Dedifferentiated amniotic fluid mesenchymal stem cell (primary cell): Measurements from ENCODE around the gene CDKL4.
"Not testable (repeated sequence)": the region's sequence is repeated elsewhere in the genome, so short reads cannot be mapped to it uniquely, and the experiment has no call there.

Experiments
- DNase-seq: peaks from one replicate; pipeline ENCODE4 v3.0.0-alpha.2; 2016; ENCODE audit errors: extremely low spot score

The CDKL4 gene

GRCh38 chr2:39243469-39244123 is at the start of gene CDKL4:
Gene CDKL4, minus strand, starts transcription at chr2:39243970.
- DNase-seq, result no peak

DNA sequence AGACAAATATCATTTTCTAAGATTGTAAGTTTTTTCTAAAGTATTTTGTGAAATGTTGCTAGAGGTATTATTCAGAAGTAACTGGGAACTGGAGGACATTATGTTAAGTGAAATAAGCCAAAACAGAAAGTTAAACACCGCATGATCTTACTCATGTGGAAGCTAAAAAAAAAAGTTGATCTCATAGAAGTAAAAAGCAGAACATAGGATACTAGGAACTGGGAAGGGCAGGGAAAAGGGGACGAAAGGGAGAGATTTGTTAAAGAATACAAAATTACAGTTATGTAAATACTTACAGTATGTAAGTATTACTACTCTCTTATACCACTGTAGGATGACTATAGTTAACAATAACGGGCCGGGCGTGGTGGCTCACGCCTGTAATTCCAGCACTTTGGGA is 46.7 kb upstream of the CDKL4 start:
- DNase-seq, result no peak

GRCh38 chr2:39289609-39290008 is 45.8 kb upstream of the CDKL4 start:
- DNase-seq, result no peak

GRCh38 chr2:39283561-39283960 is 39.8 kb upstream of the CDKL4 start:
- DNase-seq, result no peak

DNA sequence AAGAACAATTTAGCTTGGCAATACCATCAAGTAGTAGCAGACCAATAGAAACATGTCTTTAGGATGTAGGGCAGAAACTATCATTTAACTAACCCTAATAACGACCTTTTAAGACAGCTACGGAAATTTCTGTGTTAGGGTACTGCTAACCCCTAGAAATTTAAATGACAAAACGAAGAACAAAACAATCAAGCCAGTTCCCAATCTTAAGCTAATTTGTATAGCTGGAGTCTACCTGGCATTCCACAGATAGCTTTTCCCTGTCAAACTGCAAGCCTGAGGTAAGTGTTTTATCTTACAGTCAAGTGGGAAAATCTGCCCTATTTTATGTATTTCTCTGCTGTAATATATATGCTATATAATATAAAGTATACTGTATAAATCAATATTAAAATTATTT is 37.6 kb upstream of the CDKL4 start:
- no peak for DNase-seq

- no peak for DNase-seq
These were observed 31.2 kb upstream of the CDKL4 start for GRCh38 chr2:39275016-39275415.

- DNase-seq, result no peak
These were observed 26.2 kb upstream of the CDKL4 start for GRCh38 chr2:39269941-39270340.

DNA sequence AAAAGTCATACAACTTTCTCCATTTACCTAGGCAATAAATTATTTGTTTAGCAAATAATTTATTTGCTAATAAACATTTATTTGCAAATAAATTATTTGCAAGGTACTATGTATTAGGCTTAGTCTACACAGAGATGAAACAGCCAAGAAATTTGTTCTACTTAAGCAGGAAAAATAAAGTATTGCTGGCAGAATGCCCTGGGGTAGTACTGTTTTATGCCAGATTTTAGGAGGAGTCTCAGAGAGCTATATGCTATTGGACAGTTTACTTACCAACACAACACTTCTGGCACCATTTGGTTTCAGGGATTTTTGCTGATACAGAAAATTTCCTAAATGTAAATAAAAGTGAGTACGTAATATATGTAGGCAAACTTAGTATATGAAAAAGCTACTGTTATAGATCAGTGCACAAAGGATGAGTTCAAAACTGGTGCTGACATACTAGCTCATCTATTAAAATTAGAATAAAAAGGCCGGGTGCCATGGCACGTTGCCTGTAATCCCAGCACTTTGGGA is 23.2 kb upstream of the CDKL4 start:
- DNase-seq, result no peak

DNA sequence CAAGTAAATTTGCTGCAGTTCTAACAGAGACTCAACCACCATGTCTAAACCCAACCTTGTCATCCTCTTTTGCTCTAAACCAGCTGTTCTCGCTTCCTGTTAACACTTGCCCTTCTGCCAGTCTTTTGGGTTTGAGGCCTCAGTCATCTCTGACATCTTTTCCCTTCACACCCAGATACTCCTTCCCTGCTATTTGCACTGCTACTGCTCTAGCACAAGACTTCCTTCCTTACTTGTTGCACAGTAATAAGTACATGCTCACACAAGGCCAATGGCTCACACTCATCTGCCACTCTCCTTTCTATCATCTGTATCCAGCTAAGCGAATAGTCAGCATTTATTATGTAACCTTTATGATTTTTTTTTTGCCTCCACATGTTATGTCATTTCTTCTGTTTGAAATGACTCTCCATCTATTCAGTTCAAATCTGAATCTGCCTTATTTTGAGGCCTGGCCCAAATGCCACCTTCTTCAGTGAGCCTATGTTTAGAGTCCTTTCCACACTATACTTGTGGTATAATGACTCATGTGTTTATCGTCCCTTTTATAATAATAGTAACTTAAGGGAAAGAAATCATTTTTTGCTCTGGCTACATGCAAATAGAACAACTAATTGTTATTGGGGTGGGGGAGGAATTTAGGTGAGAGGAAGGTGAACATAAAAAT is 22.5 kb upstream of the CDKL4 start:
- DNase-seq, result no peak

GRCh38 chr2:39265315-39265714 is 21.5 kb upstream of the CDKL4 start:
- no peak for DNase-seq

DNA sequence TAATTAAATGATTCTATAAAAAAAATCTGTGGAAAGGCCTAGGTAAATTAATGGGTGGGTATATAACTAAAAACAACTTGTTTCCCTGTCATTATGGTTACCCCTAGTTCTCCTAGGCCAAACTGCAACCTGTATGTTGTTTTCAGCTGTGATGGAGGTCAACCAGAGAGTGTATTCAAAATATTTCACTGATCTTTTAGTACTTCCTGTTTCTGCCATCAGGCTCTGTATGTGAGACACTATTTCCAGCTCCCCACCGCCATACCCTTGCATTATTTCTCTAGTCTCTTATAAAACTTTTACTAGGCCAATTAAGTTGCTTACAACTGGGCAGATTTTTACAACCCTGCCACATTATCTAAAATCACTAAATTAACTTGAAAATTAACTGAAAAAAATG is 21.0 kb upstream of the CDKL4 start:
- DNase-seq, result no peak

GRCh38 chr2:39260087-39260486 is 16.3 kb upstream of the CDKL4 start:
- no peak for DNase-seq

DNA sequence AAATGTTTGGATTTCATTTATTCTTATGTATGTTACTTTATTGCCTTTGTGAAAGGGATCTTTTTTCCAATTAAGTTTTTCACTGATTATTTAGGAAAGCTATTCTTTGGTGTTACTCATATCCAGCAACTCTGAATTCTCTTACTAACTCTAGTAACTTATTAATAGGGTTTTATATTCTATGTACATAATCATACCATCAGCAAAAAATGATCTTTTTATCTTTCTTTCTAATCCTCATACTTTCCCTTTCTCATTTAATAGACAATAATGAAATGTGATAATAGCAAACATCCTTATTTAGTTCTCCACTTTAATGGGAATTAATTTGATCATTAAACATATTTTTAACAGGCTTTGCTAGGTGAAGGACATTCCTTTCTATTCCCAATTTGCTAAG is 12.3 kb upstream of the CDKL4 start:
- DNase-seq, result no peak

- no peak for DNase-seq
These were observed 9.2 kb upstream of the CDKL4 start for GRCh38 chr2:39252888-39253518.

DNA sequence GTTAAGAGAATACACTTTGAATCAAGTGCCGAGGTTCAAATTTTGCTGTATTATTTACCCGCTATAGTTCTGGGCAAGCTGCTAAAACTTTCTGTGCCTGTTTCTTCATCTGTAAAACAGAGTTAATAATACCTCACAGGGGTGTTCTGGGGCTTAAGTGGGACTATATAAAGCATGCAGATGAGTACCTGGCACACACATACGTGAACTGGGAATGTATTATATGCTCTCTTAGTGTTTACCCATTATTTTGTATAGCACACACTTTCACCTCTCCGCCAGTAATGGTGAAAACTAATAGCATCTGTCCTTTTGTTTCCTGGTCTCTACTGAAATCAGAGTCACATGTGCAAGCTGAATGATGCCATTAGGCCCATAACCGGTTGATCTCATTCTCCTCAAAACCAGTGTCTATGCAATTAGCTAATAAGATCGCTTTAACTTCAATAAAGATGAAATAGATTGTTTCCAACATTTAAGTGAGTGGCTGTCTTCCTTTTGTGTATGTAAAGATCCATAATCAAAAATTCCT is 3.8 kb upstream of the CDKL4 start:
- no peak for DNase-seq

GRCh38 chr2:39246382-39246980 is 2.7 kb upstream of the CDKL4 start:
- DNase-seq, result no peak

GRCh38 chr2:39244963-39245625 is 1.3 kb upstream of the CDKL4 start:
- not testable (repeated sequence) for DNase-seq

GRCh38 chr2:39244241-39244862 is 582 bp upstream of the CDKL4 start:
- not testable (repeated sequence) for DNase-seq

DNA sequence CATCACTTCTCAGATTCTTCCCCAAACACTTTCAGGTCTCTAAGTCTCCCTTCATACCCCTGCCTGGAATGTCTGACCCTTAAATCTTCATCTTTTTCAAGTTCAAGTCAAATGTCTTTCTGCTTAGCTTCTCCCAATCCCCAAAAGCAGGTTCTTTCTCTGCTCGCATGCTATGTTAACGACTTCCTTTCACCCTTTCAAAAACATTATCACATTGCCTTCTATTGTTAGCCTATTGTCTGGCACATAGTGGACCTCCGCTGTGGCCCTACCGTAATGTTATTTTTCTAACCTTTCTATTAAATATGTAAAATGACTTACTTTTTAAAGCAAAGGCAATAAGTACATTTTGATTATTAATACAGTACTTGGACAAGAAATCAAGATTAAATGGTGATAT is 2.2 kb downstream of the CDKL4 start:
- no peak for DNase-seq

DNA sequence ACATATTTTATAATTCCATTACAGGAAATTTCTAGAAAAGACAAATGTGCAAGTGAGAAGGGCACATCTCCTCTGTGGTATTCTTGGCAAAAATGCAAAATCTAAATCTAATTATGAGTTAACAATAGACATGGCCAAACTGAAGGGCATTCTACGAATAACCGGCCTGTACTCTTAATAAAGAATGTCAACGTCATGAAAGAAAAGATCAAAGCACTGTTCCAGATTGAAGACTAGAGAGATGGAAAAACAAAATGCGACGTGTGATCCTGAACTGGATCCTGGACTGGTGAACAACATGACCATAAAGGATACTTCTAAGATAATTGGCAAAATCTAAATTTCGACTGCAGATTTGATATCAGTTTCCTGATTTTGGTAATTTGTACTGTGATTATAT is 3.0 kb downstream of the CDKL4 start:
- no peak for DNase-seq

- DNase-seq, result no peak
These were observed 9.0 kb downstream of the CDKL4 start for GRCh38 chr2:39234754-39235153.
